Islet of Langerhans (tissue), 1 donor: ENCODE results near the gene ARL10.
"Not testable (repeated sequence)": the region's sequence is repeated elsewhere in the genome, so short reads cannot be mapped to it uniquely, and the experiment has no call there.

Experiments
- FAIRE-seq: peaks from one replicate; lab custom pipeline; 2011; peaks lifted over from hg19 to GRCh38; lab: Jason Lieb, UNC

ARL10 gene

GRCh38 chr5:176388444-176389134 lies 23.3 kb downstream of the ARL10 start, which contains the start of the genes HIGD2A and NOP16:
HIGD2A (plus strand) TSS chr5:176388751; CDS start chr5:176388820, 69 bp downstream.
NOP16 (minus strand) TSS chr5:176388598; CDS start chr5:176388539, 59 bp downstream.
- peak; percentile 95 for FAIRE-seq

- no peak for FAIRE-seq
Measured at GRCh38 chr5:176389135-176390123, 24.1 kb downstream of the ARL10 start.

DNA sequence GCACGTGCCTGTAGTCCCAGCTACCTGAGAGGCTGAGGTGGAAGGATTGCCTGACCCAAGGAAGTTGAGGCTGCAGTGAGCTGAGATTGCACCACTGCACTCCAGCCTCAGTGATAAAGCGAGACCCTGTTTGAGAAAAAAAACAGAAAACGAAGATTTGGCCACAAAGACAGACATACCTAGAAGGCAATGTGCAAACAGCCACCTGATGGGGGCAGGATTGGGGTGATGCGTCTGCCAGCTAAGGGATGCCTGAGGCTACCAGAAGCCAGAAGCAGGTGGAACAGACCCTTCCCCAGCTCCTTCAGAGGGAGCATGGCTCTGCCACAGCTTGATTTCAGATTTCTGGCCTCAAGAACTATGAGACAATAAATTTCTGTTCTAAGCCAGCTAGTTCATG lies 26.2 kb downstream of the ARL10 start:
- FAIRE-seq, result no peak

GRCh38 chr5:176391999-176392398 lies 26.7 kb downstream of the ARL10 start:
- FAIRE-seq, result no peak

DNA sequence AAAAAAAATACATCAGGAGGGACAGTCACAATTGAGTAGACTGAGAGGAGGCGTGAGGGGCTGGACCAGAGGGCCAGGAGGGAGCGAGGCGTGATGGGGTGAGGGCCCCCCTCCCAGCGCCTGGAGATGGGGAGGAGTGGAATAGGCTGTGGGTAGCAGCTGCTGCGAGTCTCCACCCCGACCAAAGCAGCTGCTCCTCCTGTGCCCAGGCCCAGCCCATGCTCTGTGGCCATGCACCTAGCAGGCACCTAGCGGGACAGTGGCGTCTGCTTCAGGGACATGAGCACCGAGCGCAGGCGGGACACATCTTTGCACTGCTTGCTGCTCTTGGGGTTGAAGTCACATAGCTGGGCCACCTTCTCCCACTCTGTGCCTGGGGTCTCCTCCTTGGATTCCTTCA lies 27.2 kb downstream of the ARL10 start:
- no peak for FAIRE-seq

- FAIRE-seq, result no peak
Measured at GRCh38 chr5:176394096-176394495, 28.8 kb downstream of the ARL10 start.

GRCh38 chr5:176394881-176395675 lies 29.8 kb downstream of the ARL10 start:
- no peak for FAIRE-seq

DNA sequence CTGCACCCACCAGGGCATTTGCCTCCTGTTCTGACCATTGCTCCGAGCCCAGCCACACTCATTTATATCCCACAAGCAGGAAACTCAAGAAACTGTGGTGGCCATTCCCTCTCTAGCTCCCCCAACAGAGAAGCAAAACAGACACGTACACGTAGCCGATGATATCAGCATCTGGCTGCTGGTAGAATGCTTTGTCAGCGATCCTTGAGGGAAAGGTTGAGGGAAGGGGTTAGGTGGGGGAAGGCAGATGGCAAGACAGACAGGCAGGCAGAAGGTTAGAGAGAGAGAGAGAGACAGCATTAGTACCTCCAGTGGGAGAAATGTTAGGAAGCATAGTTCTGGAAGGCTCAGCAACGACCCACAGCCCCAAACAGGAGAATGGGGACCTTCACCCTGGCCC lies 31.0 kb downstream of the ARL10 start:
- no peak for FAIRE-seq

DNA sequence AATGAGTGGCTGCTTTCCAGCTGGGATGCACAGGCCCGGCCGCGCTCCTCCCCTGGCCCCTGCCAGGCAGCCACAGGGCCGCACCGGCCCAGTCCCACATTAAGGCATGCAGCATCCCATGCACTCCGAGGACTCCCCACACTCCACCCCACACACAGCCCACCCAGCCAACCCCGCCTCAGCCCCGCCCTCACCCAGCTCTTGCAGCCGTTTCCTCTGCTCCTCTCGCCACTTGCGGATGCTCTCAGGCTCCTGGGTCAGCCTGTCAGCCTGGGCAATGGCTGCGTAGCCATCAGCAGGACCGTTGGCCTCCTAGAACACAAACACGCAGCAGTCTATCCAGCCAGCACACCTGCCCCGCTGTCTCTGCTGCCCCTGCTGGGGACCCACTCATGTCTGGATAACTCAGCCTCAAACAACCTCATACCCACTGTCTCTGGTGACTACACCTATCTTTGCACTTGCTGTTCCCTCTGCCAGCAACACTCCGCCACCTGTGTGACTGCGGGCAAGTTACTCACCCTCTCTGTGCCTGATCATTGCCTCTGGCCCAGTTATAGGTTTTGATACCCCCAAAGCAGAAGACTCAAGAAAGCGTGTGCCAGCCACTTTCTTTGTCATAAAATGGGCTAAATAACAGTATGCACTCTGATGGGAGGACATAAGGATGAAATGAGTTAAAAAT lies 32.6 kb downstream of the ARL10 start:
- FAIRE-seq, result no peak

DNA sequence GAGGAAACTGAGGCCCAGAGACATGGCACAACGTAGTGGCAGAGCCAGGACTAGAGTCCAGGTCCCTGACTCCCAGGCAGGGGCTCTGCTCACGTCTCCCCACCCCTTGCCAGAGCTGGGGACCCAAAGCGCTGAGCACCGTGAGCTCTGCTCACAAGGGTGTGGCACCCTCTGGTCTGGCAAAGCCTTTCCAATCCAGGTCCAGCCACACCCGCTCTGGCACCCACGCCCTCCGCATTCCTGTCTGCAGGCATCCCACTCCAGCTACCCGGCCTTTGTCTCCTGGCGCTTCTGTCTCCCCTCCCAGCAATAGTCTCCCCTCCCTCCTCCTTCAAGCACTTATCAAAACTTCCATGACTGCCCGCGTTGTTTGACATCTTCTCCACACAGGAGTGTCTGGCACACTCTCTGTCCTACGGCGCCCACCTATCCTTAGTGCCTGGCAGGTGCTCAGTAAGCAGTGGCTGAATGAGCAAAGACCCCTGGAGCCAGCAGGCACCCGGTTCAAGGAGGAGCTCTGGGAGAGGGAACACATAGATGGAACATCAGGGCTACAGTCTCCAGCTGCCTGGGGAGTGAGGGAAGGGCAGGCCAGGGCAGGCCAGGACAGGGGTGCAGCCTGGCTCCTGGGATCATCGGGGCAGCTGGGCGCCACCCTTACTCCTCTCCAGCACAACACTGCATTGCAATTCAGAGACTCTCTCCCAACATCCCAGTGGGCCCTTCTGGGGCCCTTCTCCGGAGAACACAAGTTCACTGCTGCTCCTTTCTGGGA lies 35.3 kb downstream of the ARL10 start:
- FAIRE-seq, result no peak

- no peak for FAIRE-seq
Measured at GRCh38 chr5:176401281-176402205, 36.3 kb downstream of the ARL10 start.

- FAIRE-seq, result no peak
Measured at GRCh38 chr5:176405656-176406435, 40.6 kb downstream of the ARL10 start.

GRCh38 chr5:176406436-176407052 lies 41.3 kb downstream of the ARL10 start:
- FAIRE-seq, result no peak

DNA sequence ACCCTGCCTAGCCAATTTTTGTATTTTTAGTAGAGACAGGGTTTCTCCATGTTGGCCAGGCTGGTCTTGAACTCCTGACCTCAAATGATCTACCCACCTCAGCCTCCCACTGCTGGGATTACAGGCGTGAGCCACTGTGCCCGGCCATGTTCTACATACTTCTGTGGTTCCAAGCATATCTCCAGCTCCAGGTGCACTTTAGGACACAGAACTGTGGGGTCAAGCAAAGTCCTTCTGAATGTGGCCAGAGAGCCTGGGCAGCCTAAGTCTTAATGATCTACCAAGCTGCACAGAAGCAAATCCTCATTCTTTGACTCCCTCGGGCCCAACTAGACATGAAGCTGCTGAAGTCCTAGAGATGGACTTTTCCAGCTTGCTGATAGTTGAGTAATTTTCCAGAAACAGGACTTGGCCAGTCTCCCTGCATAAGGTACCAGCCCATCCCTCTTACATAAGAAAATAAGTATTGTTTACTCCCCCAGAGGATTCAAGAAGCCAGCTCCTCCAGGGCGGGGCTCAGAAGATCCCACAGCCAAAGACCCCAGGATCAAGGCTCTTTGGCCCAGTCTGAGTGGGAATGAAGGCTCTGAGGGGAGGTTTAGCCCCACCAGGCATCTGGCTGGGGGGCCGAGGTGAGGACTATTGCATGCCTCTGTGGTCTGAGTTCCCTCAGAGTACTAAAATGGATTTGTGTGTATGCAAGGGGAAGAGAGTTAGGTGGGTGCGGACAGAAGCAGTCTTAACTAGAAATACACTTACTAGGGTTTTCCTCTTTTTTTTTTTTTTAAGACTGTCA lies 42.4 kb downstream of the ARL10 start:
- FAIRE-seq, result no peak

- not testable (repeated sequence) for FAIRE-seq
Measured at GRCh38 chr5:176408252-176408573, 42.9 kb downstream of the ARL10 start.

GRCh38 chr5:176408590-176408989 lies 43.3 kb downstream of the ARL10 start:
- FAIRE-seq, result no peak

DNA sequence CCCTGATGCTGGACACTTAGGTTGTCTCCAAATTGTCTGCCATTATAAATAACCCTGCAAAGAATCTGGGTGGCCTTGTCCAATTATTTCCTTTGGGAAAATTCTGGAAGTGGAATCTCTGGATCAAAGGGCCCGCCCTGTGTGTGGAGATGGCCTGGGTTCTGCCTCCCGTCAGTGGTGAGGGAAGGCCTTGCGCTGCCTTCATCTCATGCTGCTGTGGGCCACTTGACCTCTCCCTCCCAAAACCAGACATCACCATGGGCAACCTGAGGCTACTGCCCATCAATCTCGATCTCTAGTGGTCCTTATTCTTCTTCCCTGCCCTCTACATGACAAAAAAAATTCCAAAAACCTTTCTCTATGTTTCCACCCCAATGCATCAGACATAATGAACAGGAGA lies 44.5 kb downstream of the ARL10 start:
- no peak for FAIRE-seq
